ENCODE measurements around the gene CNTNAP2.

CNTNAP2 gene

GRCh38 chr7:148218603-148219002, 2102.0 kb downstream of the CNTNAP2 start:
- POLR2A ChIA-PET, result no interaction called here
- CTCF ChIA-PET, result no interaction called here
- TF ChIP-seq RBAK (tag by site-specific recombination; IDR thresholded peaks at IDR 0.05) (no peak), ZNF211 (tag by site-specific recombination; IDR thresholded peaks at IDR 0.05; ENCODE audit: low read depth) (no peak), KLF10 (tag by site-specific recombination; IDR thresholded peaks at IDR 0.05) (no peak), INSM2 (tag by site-specific recombination; IDR thresholded peaks at IDR 0.05) (no peak), ZNF112 (tag by site-specific recombination; IDR thresholded peaks at IDR 0.05) (no peak), PRDM1 (tag by site-specific recombination; IDR thresholded peaks at IDR 0.05) (no peak)
- TF ChIP-seq, protein P1, sequence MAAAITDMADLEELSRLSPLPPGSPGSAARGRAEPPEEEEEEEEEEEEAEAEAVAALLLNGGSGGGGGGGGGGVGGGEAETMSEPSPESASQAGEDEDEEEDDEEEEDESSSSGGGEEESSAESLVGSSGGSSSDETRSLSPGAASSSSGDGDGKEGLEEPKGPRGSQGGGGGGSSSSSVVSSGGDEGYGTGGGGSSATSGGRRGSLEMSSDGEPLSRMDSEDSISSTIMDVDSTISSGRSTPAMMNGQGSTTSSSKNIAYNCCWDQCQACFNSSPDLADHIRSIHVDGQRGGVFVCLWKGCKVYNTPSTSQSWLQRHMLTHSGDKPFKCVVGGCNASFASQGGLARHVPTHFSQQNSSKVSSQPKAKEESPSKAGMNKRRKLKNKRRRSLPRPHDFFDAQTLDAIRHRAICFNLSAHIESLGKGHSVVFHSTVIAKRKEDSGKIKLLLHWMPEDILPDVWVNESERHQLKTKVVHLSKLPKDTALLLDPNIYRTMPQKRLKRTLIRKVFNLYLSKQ (tag by site-specific recombination; IDR thresholded peaks at IDR 0.05; ENCODE audit: borderline replicate concordance), result no peak

GRCh38 chr7:148222721-148223120, 2106.1 kb downstream of the CNTNAP2 start:
- H3K9me3 ChIP-seq (ENCODE audit: control insufficient read depth, insufficient read depth, low read depth, low read length), result no peaks in the 10 kb centered on the region
- no peaks in the 10 kb centered on the region for H3K4me1 ChIP-seq (ENCODE audit: control insufficient read depth, insufficient read depth, low read length)
- POLR2A ChIA-PET, result no interaction called here
- H3K27ac ChIP-seq (ENCODE audit: extremely low read depth, low read depth, low read length), result no peak overlapping the region
- H3K4me3 ChIP-seq (ENCODE audit: low read depth, low read length), result no peak overlapping the region
- TF ChIP-seq ZNF133 (tag by site-specific recombination; IDR thresholded peaks at IDR 0.05), result no peak
- TF ChIP-seq ZNF302 (tag by site-specific recombination; IDR thresholded peaks at IDR 0.05; ENCODE audit: low read depth), result no peak
- TF ChIP-seq, protein P2, sequence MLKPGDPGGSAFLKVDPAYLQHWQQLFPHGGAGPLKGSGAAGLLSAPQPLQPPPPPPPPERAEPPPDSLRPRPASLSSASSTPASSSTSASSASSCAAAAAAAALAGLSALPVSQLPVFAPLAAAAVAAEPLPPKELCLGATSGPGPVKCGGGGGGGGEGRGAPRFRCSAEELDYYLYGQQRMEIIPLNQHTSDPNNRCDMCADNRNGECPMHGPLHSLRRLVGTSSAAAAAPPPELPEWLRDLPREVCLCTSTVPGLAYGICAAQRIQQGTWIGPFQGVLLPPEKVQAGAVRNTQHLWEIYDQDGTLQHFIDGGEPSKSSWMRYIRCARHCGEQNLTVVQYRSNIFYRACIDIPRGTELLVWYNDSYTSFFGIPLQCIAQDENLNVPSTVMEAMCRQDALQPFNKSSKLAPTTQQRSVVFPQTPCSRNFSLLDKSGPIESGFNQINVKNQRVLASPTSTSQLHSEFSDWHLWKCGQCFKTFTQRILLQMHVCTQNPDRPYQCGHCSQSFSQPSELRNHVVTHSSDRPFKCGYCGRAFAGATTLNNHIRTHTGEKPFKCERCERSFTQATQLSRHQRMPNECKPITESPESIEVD (tag by site-specific recombination; IDR thresholded peaks at IDR 0.05), result no peak
- TF ChIP-seq ZBTB10 (tag by site-specific recombination; IDR thresholded peaks at IDR 0.05), result no peak
- TF ChIP-seq ZXDB (tag by site-specific recombination; IDR thresholded peaks at IDR 0.05), result no peak
- no peak for TF ChIP-seq ZNF776 (tag by site-specific recombination; IDR thresholded peaks at IDR 0.05; ENCODE audit: borderline replicate concordance)
- H3K36me3 ChIP-seq (ENCODE audit: control insufficient read depth in 2 of 2, insufficient read depth in 1 of 2, low read length in 2 of 2), result no peaks in the 10 kb centered on the region
- CTCF ChIA-PET, result interaction anchor here (1.1 kb wide), 1 partner anchor 19 kb away, joined by 3 read pairs; no protein-coding TSS in a partner anchor

More at GRCh38 chr7:148218603-148219002, 2102.0 kb downstream of the CNTNAP2 start:
- Histone ChIP-seq H3K36me3 (ENCODE audit: control insufficient read depth in 2 of 2, insufficient read depth in 1 of 2, low read length in 2 of 2) (no peaks in the 10 kb centered on the region), H3K27ac (ENCODE audit: extremely low read depth, low read depth, low read length) (no peak overlapping the region), H3K4me3 (ENCODE audit: low read depth, low read length) (no peak overlapping the region), H3K9me3 (ENCODE audit: control insufficient read depth, insufficient read depth, low read depth, low read length) (no peaks in the 10 kb centered on the region), H3K4me1 (ENCODE audit: control insufficient read depth, insufficient read depth, low read length) (no peaks in the 10 kb centered on the region)

DNA sequence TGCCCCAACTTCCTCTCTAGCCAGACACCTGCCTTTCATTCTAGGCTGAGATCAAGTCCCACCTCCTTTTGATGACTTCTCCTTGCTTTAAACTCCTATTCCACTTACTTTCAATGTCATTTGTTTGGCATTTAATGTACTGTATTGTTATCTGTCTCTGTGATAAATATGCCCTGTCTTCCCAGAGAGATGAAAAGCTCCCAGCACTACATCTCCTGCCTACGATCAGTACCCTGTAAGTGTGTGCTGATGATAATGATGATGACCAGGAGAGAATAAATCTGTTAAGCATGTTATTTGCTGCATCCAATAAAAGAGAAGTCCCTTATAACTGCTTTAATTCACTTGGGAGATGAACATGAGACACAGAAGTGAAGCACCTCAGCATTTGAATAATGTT, 2106.6 kb downstream of the CNTNAP2 start:
- Histone ChIP-seq H3K36me3 (ENCODE audit: control insufficient read depth in 2 of 2, insufficient read depth in 1 of 2, low read length in 2 of 2) (no peaks in the 10 kb centered on the region), H3K9me3 (ENCODE audit: control insufficient read depth, insufficient read depth, low read depth, low read length) (no peaks in the 10 kb centered on the region), H3K4me1 (ENCODE audit: control insufficient read depth, insufficient read depth, low read length) (no peaks in the 10 kb centered on the region), H3K4me3 (ENCODE audit: low read depth, low read length) (no peak overlapping the region), H3K27ac (ENCODE audit: extremely low read depth, low read depth, low read length) (no peak overlapping the region)
- ChIA-PET CTCF (interaction anchor here (1.1 kb wide), 1 partner anchor 18 kb away, joined by 3 read pairs; no protein-coding TSS in a partner anchor), POLR2A (no interaction called here)
- no peak for TF ChIP-seq REPIN1 (tag by site-specific recombination; IDR thresholded peaks at IDR 0.05; ENCODE audit: low read depth)
- no peak for TF ChIP-seq ZIC2 (tag by site-specific recombination; IDR thresholded peaks at IDR 0.05)
- no peak for TF ChIP-seq CTCF (tag by site-specific recombination; IDR thresholded peaks at IDR 0.05)
- TF ChIP-seq ZNF140 (tag by site-specific recombination; IDR thresholded peaks at IDR 0.05), result no peak
- TF ChIP-seq ZNF521 (tag by site-specific recombination; IDR thresholded peaks at IDR 0.05), result no peak
- no peak for TF ChIP-seq PRDM10 (tag by site-specific recombination; IDR thresholded peaks at IDR 0.05)
